Right lobe of liver (tissue), 6 donors: ENCODE measurements around the gene D2HGDH. TPM values are rescaled to one million over a fixed set of nuclear protein-coding genes. Genes with fewer than 3 reads are reported as not detected.
"Not testable (repeated sequence)": the region's sequence is repeated elsewhere in the genome, so short reads cannot be mapped to it uniquely, and the experiment has no call there.

Source experiments
- ATAC-seq, 4 donors: fragments of 200-7000 bp; cut with Tn5 transposase; one replicate each; pipeline ENCODE4 v1.9.1; 2020; ENCODE audit warnings: mild to moderate bottlenecking in 4 of 4, moderate library complexity in 4 of 4
- DNase-seq, 3 donors: peaks; one replicate each; pipeline ENCODE4 v3.0.0-alpha.2; 2020
- H3K27ac ChIP-seq, 3 donors: fragments of 200-600 bp; one replicate each; pipeline ENCODE4 v1.8.0; 2022
- H3K27me3 ChIP-seq, 2 donors: fragments of 200-600 bp; one replicate each; pipeline ENCODE4 v1.8.0; 2022
- H3K36me3 ChIP-seq, 4 donors: fragments of 200-600 bp; sonication (generic) in 1 of 4; one replicate each; pipeline versions ENCODE4 v1.5.1 to v1.8.0; 2017 to 2022; ENCODE audit warnings: control low read depth in 1 of 4
- H3K4me1 ChIP-seq, 4 donors: fragments of 200-600 bp; sonication (generic) in 1 of 4; one replicate each; pipeline versions ENCODE4 v1.5.1 to v1.8.0; 2017 to 2022; ENCODE audit warnings: control low read depth in 1 of 4
- H3K4me3 ChIP-seq, 3 donors: fragments of 200-600 bp; one replicate each; pipeline ENCODE4 v1.8.0; 2022
- H3K9me3 ChIP-seq, 4 donors: fragments of 200-600 bp; sonication (generic) in 1 of 4; one replicate each; pipeline versions ENCODE4 v1.5.1 to v1.8.0; 2017 to 2022; ENCODE audit warnings: control low read depth in 1 of 4
- CTCF ChIP-seq, 4 donors: fragments of 200-600 bp in 3 of 4; fragments of 450-650 bp in 1 of 4; IDR thresholded peaks; one replicate each; pipeline versions ENCODE4 v1.5.1 to v1.8.0; 2016 to 2022; ENCODE audit warnings: antibody characterized with exemption in 4 of 4, mild to moderate bottlenecking in 2 of 4
- POLR2A ChIP-seq: fragments of 450-650 bp; IDR thresholded peaks from one replicate; pipeline ENCODE4 v1.6.1; 2017; ENCODE audit warnings: antibody characterized with exemption, mild to moderate bottlenecking
- WGBS: methylation state at CpG from one replicate; pipeline ENCODE4 v1.1.6; 2018; ENCODE audit warnings: low coverage, low lambda C conversion rate; ENCODE audit not compliant: insufficient coverage; ENCODE audit errors: missing lambda C conversion rate; 5-methylcytosine and 5-hydroxymethylcytosine counted together
- intact Hi-C, 2 donors: fragments of 100-400 bp; cut with DNase I; formaldehyde crosslinking; loops; one replicate each; pipeline versions ENCODE4 v1.11.2 to v1.14.1; 2022
- total RNA-seq, 6 experiments: library from RNA; depleted of rRNA in 2 of 6; stranded (reverse); fragments of >200 nt in 2 of 6; fragmentation: NEBNext Ultra II Directional in 3 of 6; extraction: Animal tissue kit (Norgen Biotek cat#: 25700) in 3 of 6; gene quantifications; one replicate each; pipeline versions ENCODE4 v1.1.0 to v1.2.4, GENCODE V29; 2016 to 2023
- donor health status: DM: no; HTN: yes; CAD: no.
- donor health status: DM: no; HTN: no; CAD: no.
- donor health status: DM: no; HTN: no; CAD: no.
- donor health status: DM: no; HTN: yes; CAD: no.
- donor health status: DM: no; HTN: yes; CAD: no.

Gene D2HGDH
- total RNA-seq, 6 experiments from 2014 or later = 18.9 to 38.6 (median 25.9) TPM

GRCh38 chr2:241814643-241815476 lies 80.4 kb downstream of the D2HGDH start:
- ATAC-seq = no peak
- TF ChIP-seq CTCF (IDR thresholded peaks at IDR 0.05) (no peak), POLR2A (no peak)
- H3K9me3 ChIP-seq = no peaks in the 10 kb centered on the region
- H3K36me3 ChIP-seq = no peaks in the 10 kb centered on the region
- intact Hi-C loops = no loop called here
- no peak overlapping the region for H3K4me3 ChIP-seq
- H3K4me1 ChIP-seq = peaks cover 0 to 22% (median 7%) of the 10 kb centered on the region in 4 donors
- H3K27ac ChIP-seq = no peak overlapping the region
- DNase-seq = peak in 1 of 3 donors; percentile 53
- WGBS = 72% methylated on average over 10 of the region's 52 CpGs
- no peaks in the 10 kb centered on the region for H3K27me3 ChIP-seq

- H3K27ac ChIP-seq = no peak overlapping the region
- no peaks in the 10 kb centered on the region for H3K36me3 ChIP-seq
- no peak for ATAC-seq
- H3K4me1 ChIP-seq = peaks cover 0 to 20% (median 7%) of the 10 kb centered on the region in 4 donors
- H3K9me3 ChIP-seq = no peaks in the 10 kb centered on the region
- 65% methylated on average over 4 of the region's 48 CpGs for WGBS
- TF ChIP-seq POLR2A = no peak
- no peak for TF ChIP-seq CTCF (IDR thresholded peaks at IDR 0.05)
- peak in 1 of 3 donors; percentile 54 for DNase-seq
- intact Hi-C loops = no loop called here
- no peak overlapping the region for H3K4me3 ChIP-seq
- no peaks in the 10 kb centered on the region for H3K27me3 ChIP-seq
Measured at GRCh38 chr2:241815477-241816430, 81.3 kb downstream of the D2HGDH start.

GRCh38 chr2:241816431-241817121 lies 82.1 kb downstream of the D2HGDH start:
- Histone ChIP-seq H3K27ac (no peak overlapping the region), H3K36me3 (no peaks in the 10 kb centered on the region), H3K4me1 (peaks cover 0 to 12% (median 6%) of the 10 kb centered on the region in 4 donors), H3K4me3 (no peak overlapping the region), H3K27me3 (no peaks in the 10 kb centered on the region), H3K9me3 (no peaks in the 10 kb centered on the region)
- ATAC-seq (no peak), DNase-seq (peak in 1 of 3 donors; percentile 52)
- WGBS = 44% methylated on average over 4 of the region's 33 CpGs
- intact Hi-C loops = no loop called here
- TF ChIP-seq POLR2A (no peak), CTCF (IDR thresholded peaks at IDR 0.05) (no peak)

GRCh38 chr2:241817126-241817820 lies 82.8 kb downstream of the D2HGDH start:
- Histone ChIP-seq H3K27ac (no peak overlapping the region), H3K4me3 (no peak overlapping the region), H3K9me3 (no peaks in the 10 kb centered on the region), H3K36me3 (no peaks in the 10 kb centered on the region), H3K4me1 (peaks cover 0 to 10% (median 4%) of the 10 kb centered on the region in 4 donors), H3K27me3 (no peaks in the 10 kb centered on the region)
- 55% methylated on average over 2 of the region's 16 CpGs for WGBS
- TF ChIP-seq POLR2A = no peak
- TF ChIP-seq CTCF (IDR thresholded peaks at IDR 0.05) = no peak
- DNase-seq (peak in 1 of 3 donors; percentile 55), ATAC-seq (peak in 2 of 4 donors; percentile 1 to 13)
- intact Hi-C loops = no loop called here

GRCh38 chr2:241817821-241818215 lies 83.4 kb downstream of the D2HGDH start:
- H3K9me3 ChIP-seq, H3K4me3 ChIP-seq, H3K27me3 ChIP-seq, DNase-seq, H3K36me3 ChIP-seq, ATAC-seq, H3K4me1 ChIP-seq, intact Hi-C loops, H3K27ac ChIP-seq: not testable (repeated sequence)
- WGBS = 72% methylated on average over 10 of the region's 10 CpGs
